Activated CD4-positive, alpha-beta T cell treated with anti-CD3 and anti-CD28 coated beads, Interleukin-2, amount 10 ng/mL, durations not matched to agents 7 days and 5 days (primary cell): Measurements from ENCODE around the gene TMEM158. TPM values are rescaled to one million over a fixed set of nuclear protein-coding genes. Genes with fewer than 3 reads are reported as not detected.

Experiments used
- CTCF ChIA-PET: fragments of 350-600 bp; sonication (Branson Sonifier 250); formaldehyde crosslinking; loops from one replicate; lab custom pipeline; 2021; ENCODE audit warnings: antibody characterized with exemption; lab: Charles Lee
- POLR2A ChIA-PET: fragments of 350-600 bp; sonication (Branson Sonifier 250); formaldehyde crosslinking; loops from one replicate; lab custom pipeline; 2021; ENCODE audit warnings: antibody characterized with exemption; lab: Charles Lee
- DNase-seq: peaks from one replicate; pipeline ENCODE4 v3.0.0-alpha.2; 2020
- H3K27ac Mint-ChIP-seq: one replicate; pipeline ENCODE4 v1.8.0; 2021; ENCODE audit warnings: mild to moderate bottlenecking, moderate library complexity, mixed read lengths
- H3K27me3 Mint-ChIP-seq: one replicate; pipeline ENCODE4 v1.8.0; 2021; ENCODE audit warnings: mixed read lengths
- H3K36me3 Mint-ChIP-seq: one replicate; pipeline ENCODE4 v1.8.0; 2021; ENCODE audit warnings: low read depth, mixed read lengths
- H3K4me1 Mint-ChIP-seq: one replicate; pipeline ENCODE4 v1.8.0; 2021; ENCODE audit warnings: mixed read lengths
- H3K4me3 Mint-ChIP-seq: one replicate; pipeline ENCODE4 v1.8.0; 2021; ENCODE audit warnings: mild to moderate bottlenecking, moderate library complexity, mixed read lengths
- H3K9me3 Mint-ChIP-seq: one replicate; pipeline ENCODE4 v1.8.0; 2021; ENCODE audit warnings: mixed read lengths
- total RNA-seq, 2 experiments: library from RNA; stranded (reverse); gene quantifications; one replicate each; pipeline ENCODE4 v1.2.3, GENCODE V29; 2021

The TMEM158 gene
- under 1 TPM; 0.54 to 0.55 TPM for total RNA-seq

GRCh38 chr3:45226206-45226915 lies at the start of gene TMEM158:
Gene TMEM158, minus strand, starts transcription at chr3:45226287. Its CDS starts 260 bp downstream, at chr3:45226027.
- H3K27ac Mint-ChIP-seq = no peak within 1 kb of the TSS
- peak; percentile 72 for DNase-seq

GRCh38 chr3:45275006-45275704 lies 49.1 kb upstream of the TMEM158 start:
- no peaks in the 10 kb centered on the region for H3K36me3 Mint-ChIP-seq
- no peak overlapping the region for H3K27ac Mint-ChIP-seq
- peaks cover 17% of the 10 kb centered on the region for H3K27me3 Mint-ChIP-seq
- peaks cover 10% of the 10 kb centered on the region for H3K9me3 Mint-ChIP-seq
- POLR2A ChIA-PET = no interaction called here
- CTCF ChIA-PET = interaction anchor here (0.5 kb wide), 1 partner anchor 1871 kb away, joined by 3 read pairs; no protein-coding TSS in a partner anchor
- no peak overlapping the region for H3K4me3 Mint-ChIP-seq
- DNase-seq = no peak
- H3K4me1 Mint-ChIP-seq = no peaks in the 10 kb centered on the region

More at GRCh38 chr3:45226206-45226915, at the start of gene TMEM158:
- Mint-ChIP-seq H3K36me3 (no peaks in the 10 kb centered on the region), H3K4me3 (peak within 1 kb of the TSS; percentile 55), H3K9me3 (no peaks in the 10 kb centered on the region), H3K4me1 (peaks cover 12% of the 10 kb centered on the region), H3K27me3 (peaks cover 74% of the 10 kb centered on the region)
- ChIA-PET POLR2A (interaction anchor here (0.6 kb wide), 1 partner anchor 335 kb away, joined by 11 read pairs; no protein-coding TSS in a partner anchor), CTCF (interaction anchor here (0.8 to 6.7 kb wide), 5 partner anchors 15 to 185 kb away, joined by 3 to 29 read pairs (median 4); no protein-coding TSS in a partner anchor)

- ChIA-PET CTCF (interaction anchor here (1.0 to 1.3 kb wide), 4 partner anchors 9 to 18 kb away, joined by 3 read pairs; no protein-coding TSS in a partner anchor), POLR2A (no interaction called here)
- Mint-ChIP-seq H3K4me3 (no peak overlapping the region), H3K27me3 (peaks cover 12% of the 10 kb centered on the region), H3K9me3 (peaks cover 10% of the 10 kb centered on the region), H3K27ac (no peak overlapping the region), H3K4me1 (no peaks in the 10 kb centered on the region), H3K36me3 (no peaks in the 10 kb centered on the region)
- no peak for DNase-seq
These were observed 47.8 kb upstream of the TMEM158 start for GRCh38 chr3:45273681-45274515.

GRCh38 chr3:45272828-45273470 lies 46.9 kb upstream of the TMEM158 start:
- ChIA-PET CTCF (interaction anchor here (1.0 to 1.4 kb wide), 4 partner anchors 10 to 21 kb away, joined by 3 to 4 read pairs (median 3); no protein-coding TSS in a partner anchor), POLR2A (no interaction called here)
- no peak overlapping the region for H3K27ac Mint-ChIP-seq
- H3K27me3 Mint-ChIP-seq = peaks cover 12% of the 10 kb centered on the region
- H3K9me3 Mint-ChIP-seq = peaks cover 6% of the 10 kb centered on the region
- DNase-seq = no peak
- no peak overlapping the region for H3K4me3 Mint-ChIP-seq
- H3K4me1 Mint-ChIP-seq = no peaks in the 10 kb centered on the region
- no peaks in the 10 kb centered on the region for H3K36me3 Mint-ChIP-seq

- POLR2A ChIA-PET = no interaction called here
- Mint-ChIP-seq H3K4me3 (no peak overlapping the region), H3K27me3 (peaks cover 7% of the 10 kb centered on the region), H3K27ac (no peak overlapping the region), H3K4me1 (no peaks in the 10 kb centered on the region), H3K36me3 (no peaks in the 10 kb centered on the region), H3K9me3 (no peaks in the 10 kb centered on the region)
- CTCF ChIA-PET = interaction anchor here (1.4 kb wide), 1 partner anchor 20 kb away, joined by 4 read pairs; no protein-coding TSS in a partner anchor
- no peak for DNase-seq
These were observed 46.1 kb upstream of the TMEM158 start for GRCh38 chr3:45272032-45272810.

- CTCF ChIA-PET = no interaction called here
- H3K27ac Mint-ChIP-seq = no peak overlapping the region
- no peak overlapping the region for H3K4me3 Mint-ChIP-seq
- DNase-seq = no peak
- H3K27me3 Mint-ChIP-seq = peaks cover 5% of the 10 kb centered on the region
- POLR2A ChIA-PET = no interaction called here
- no peaks in the 10 kb centered on the region for H3K36me3 Mint-ChIP-seq
- H3K9me3 Mint-ChIP-seq = no peaks in the 10 kb centered on the region
- no peaks in the 10 kb centered on the region for H3K4me1 Mint-ChIP-seq
These were observed 43.9 kb upstream of the TMEM158 start for GRCh38 chr3:45269952-45270351.

- no peaks in the 10 kb centered on the region for H3K9me3 Mint-ChIP-seq
- ChIA-PET POLR2A (no interaction called here), CTCF (no interaction called here)
- no peaks in the 10 kb centered on the region for H3K36me3 Mint-ChIP-seq
- H3K27me3 Mint-ChIP-seq = peaks cover 5% of the 10 kb centered on the region
- H3K4me3 Mint-ChIP-seq = no peak overlapping the region
- H3K27ac Mint-ChIP-seq = no peak overlapping the region
- H3K4me1 Mint-ChIP-seq = no peaks in the 10 kb centered on the region
- DNase-seq = no peak
These were observed 41.0 kb upstream of the TMEM158 start for GRCh38 chr3:45267097-45267496.

- Mint-ChIP-seq H3K36me3 (no peaks in the 10 kb centered on the region), H3K27ac (no peak overlapping the region), H3K4me3 (no peak overlapping the region), H3K4me1 (no peaks in the 10 kb centered on the region), H3K9me3 (no peaks in the 10 kb centered on the region), H3K27me3 (peaks cover 8% of the 10 kb centered on the region)
- no peak for DNase-seq
- CTCF ChIA-PET = interaction anchor here (1.3 kb wide), 1 partner anchor 12 kb away, joined by 3 read pairs; no protein-coding TSS in a partner anchor
- POLR2A ChIA-PET = no interaction called here
These were observed 35.4 kb upstream of the TMEM158 start for GRCh38 chr3:45261333-45262110.

GRCh38 chr3:45259133-45259532 lies 33.0 kb upstream of the TMEM158 start:
- H3K4me1 Mint-ChIP-seq = no peaks in the 10 kb centered on the region
- no peak overlapping the region for H3K27ac Mint-ChIP-seq
- ChIA-PET CTCF (no interaction called here), POLR2A (interaction anchor here (0.6 kb wide), 1 partner anchor 44 kb away, joined by 5 read pairs; no protein-coding TSS in a partner anchor)
- no peaks in the 10 kb centered on the region for H3K36me3 Mint-ChIP-seq
- H3K27me3 Mint-ChIP-seq = peaks cover 6% of the 10 kb centered on the region
- no peak overlapping the region for H3K4me3 Mint-ChIP-seq
- no peak for DNase-seq
- H3K9me3 Mint-ChIP-seq = no peaks in the 10 kb centered on the region

GRCh38 chr3:45258317-45258716 lies 32.2 kb upstream of the TMEM158 start:
- Mint-ChIP-seq H3K27me3 (peaks cover 6% of the 10 kb centered on the region), H3K4me1 (no peaks in the 10 kb centered on the region), H3K4me3 (no peak overlapping the region), H3K27ac (no peak overlapping the region), H3K9me3 (no peaks in the 10 kb centered on the region), H3K36me3 (no peaks in the 10 kb centered on the region)
- no peak for DNase-seq
- POLR2A ChIA-PET = no interaction called here
- CTCF ChIA-PET = no interaction called here

GRCh38 chr3:45253316-45253715 lies 27.2 kb upstream of the TMEM158 start:
- CTCF ChIA-PET = interaction anchor here (0.7 kb wide), 2 partner anchors 39 to 965 kb away, joined by 6 read pairs; no protein-coding TSS in a partner anchor
- Mint-ChIP-seq H3K27me3 (peaks cover 3% of the 10 kb centered on the region), H3K4me3 (no peak overlapping the region), H3K9me3 (no peaks in the 10 kb centered on the region), H3K27ac (no peak overlapping the region), H3K4me1 (no peaks in the 10 kb centered on the region), H3K36me3 (no peaks in the 10 kb centered on the region)
- POLR2A ChIA-PET = no interaction called here
- no peak for DNase-seq
